ENCODE results near the gene SLC26A5.

The SLC26A5 gene

DNA sequence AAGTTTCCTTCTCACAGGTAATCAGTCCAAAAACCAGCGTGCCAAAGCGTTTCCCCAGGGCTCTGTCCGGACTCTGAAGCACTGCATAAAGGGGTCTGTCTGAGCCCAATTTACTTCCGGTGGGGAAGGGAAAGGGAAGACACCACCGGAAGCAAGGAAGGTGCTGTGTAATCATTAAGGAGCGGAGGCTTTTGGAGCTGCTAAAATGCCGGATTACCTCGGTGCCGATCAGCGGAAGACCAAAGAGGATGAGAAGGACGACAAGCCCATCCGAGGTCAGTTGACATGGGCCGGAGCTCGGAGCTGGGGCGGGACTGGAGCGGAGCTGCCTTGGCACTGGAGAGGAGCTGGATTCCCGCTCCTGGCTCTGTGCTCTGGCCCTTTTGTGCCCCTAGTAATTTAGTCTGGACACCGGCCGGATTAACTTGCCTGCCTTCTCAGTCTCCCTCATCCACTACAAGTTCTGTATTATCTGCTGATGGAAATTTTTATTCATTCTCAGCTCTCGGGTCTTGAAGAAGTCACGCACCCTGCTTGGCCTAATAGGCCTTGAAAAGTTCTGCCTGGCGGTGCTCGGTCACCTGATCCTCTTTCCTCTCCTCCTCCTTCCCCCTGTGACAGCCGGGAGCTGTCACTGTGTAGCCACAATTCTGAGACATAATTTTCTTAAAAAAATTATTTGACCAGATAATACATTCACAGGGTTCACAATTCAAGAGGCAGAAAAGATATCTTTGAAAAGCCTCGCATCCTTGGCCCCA is 98.3 kb downstream of the SLC26A5 start, which contains the start of gene PSMC2:
Gene PSMC2, plus strand, starts transcription at position 137 of the 761 bp plus-strand sequence. Its CDS starts 69 bp downstream, at position 206.
- peak; percentile 90 for DNase-seq (ENCODE audit: low read depth, low spot score)

DNA sequence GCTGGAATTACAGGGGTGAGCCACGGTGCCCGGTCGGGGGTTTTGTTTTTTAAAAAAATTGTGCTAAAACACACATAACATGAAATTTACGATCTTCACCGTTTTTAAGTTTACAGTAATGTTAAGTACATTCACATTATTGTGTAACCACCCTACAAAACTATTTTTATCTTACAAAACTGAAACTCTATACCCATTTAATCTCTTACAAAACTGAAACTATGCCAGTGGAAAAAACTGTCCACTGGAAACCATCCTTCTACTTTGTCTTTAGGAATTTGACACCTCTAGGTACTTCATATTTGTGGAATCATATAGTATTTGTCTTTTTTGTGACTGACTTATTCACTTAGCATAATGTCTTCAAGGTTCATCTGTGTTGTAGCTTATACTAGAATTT is 99.6 kb downstream of the SLC26A5 start:
- no peak for DNase-seq (ENCODE audit: low read depth, low spot score)

DNA sequence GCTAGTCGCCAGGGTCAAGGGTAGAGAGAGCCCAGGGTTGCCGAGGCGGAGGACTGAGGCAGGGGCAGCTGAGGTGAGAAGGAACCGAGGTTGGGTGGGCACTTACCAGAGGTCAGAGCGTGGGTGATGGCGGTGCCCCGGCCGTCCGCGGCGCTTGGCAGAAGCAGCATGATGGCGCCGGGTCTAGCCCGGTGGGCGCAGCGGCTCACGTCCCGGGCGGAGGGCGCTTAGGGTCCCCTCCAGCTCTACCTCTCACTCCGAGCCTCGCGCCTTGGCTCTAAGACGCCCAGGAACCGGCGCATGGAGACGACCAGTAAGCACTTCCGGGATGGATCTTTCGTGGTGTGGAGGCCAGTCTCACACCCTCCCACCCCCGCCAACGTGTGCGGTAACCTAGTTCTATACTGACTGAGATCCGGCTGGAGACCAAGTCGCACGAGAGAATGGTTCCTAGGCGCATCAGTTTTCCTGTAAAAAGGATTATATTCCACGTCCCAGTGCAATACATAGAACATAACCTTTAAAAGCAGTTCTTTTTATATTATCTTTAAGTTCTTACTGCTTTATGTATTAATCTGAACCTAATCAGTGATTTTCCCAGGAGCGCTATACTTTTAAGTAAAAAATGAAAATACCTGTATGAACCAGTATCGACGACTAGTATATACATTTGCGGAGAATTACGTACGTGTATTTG is 101.4 kb downstream of the SLC26A5 start, which contains the start of gene DNAJC2:
Gene DNAJC2, minus strand, starts transcription at position 315 of the 697 bp plus-strand sequence. Its CDS starts 145 bp downstream, at position 170.
- peak; percentile 86 for DNase-seq (ENCODE audit: low read depth, low spot score)

DNA sequence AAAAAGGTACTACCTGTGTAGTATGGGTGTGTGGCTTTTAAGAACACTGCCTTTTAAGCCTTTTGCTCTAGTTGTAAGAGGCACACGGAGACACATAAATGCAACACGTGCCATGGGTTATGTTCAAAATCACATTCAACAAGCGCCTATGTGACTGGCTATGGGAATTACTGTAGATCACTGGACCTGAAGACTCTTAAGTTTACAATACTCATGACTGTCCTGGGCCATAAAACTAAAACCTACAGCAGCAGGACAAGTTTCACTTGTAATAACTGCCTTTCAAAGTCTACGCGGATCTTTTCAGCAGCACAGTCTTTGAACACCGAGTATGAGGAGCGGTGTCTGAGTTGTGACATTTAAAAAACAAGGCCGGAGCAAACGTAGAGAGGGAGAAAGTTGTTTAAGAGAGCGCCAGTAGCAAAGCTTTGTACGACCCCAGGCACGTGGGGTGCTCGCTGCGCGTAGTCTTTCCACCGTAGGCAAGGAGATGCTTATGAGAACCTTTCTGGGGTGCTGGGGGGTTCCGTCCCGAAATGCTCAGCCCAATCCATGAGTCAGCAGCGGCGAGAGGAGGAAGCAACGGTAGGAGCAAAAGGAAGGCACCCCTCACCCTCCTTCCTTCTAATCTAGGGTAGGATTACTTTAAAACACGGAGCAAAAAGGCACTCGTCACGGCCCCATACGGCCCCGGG is 102.1 kb downstream of the SLC26A5 start:
- no peak for DNase-seq (ENCODE audit: low read depth, low spot score)

DNA sequence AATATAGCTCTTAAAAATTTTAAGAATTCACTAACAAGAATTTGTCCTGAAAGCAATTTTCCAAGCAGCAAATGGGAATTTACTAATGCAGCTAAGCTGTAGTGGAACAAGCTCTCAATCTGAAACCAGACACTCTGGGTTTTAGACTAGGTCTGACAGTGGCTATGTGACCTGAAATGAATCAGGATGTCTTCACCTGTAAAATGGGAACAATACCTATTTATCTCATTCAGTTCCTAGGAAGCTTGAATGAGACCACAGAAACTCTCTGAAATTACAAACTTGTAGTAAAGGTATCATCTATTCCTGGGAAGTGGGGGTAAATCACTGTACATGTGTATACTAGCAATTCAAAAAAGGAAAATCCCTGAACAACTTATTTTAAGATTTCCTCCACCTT is 102.7 kb downstream of the SLC26A5 start:
- DNase-seq (ENCODE audit: low read depth, low spot score) = no peak

DNA sequence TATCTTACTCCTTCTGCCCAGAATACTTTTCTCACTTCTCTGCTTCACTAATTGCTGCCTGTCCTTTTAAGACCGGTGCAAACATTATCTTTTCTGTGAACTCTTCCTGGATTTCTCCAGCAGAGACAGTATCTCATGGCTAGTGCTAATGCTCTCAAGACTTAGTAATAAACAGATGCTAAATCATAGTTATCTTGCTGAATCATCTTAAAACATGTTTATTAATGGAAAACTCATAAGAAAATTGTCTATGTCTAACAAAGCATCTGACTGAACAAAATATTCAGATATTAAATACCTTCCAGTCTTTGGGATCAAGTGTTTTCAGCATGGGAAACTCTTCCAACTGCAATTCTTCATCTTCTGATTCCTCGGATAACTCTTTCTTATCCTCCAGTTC is 104.5 kb downstream of the SLC26A5 start:
- no peak for DNase-seq (ENCODE audit: low read depth, low spot score)

DNA sequence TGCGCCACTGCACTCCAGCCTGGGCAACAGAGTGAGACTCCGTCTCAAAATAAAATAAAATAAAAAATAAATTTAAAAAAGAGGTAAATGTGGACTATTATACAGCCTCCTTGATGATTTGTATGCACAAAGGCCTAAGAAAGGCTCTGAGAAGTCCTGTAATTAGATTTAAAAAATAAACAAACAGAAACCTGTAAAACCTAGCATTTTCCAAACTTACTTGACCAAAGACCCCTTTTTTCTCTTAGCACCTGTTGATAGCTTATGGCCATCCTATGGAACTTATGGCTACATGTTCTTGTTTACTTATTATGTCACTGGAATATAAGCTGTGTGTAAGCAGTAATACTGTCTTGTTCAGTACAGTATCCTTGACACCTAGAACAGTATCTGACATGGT is 107.1 kb downstream of the SLC26A5 start:
- DNase-seq (ENCODE audit: low read depth, low spot score) = no peak

DNA sequence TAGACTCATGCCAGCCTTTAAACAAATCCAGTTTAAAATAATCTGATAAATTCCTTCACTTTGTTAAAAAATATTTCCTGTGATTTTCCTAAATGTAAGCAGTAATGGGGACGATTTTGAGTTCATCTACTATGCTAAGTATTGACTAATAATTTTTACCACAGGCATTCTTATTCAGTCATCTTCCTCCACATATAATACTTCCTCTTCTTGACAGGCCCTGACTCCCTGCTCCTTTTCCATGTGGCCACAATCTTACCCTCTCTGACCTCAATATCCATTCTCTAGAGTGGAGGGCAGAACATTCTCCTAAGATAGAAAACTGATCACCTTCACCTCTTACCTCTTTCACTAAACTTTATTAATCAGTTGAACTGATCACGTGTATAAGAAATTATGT is 109.2 kb downstream of the SLC26A5 start:
- DNase-seq (ENCODE audit: low read depth, low spot score) = no peak

DNA sequence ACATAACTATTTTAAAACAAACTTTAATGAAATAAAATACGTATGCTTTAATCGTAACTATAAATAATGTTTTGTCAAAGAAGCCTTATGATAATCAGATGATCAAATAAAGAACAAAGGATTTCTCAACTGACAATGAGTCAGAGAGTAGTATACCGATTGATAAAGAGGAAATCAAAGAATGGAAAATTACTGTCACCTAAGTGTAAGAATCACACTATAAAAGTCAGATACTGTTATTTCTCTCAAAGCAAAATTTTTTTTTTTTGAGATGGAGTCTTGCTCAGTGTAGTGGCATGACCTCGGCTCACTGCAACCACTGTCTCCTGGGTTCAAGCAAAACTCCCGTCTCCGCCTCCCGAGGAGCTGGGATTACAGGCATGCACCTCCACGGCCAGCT is 120.3 kb downstream of the SLC26A5 start:
- DNase-seq (ENCODE audit: low read depth, low spot score) = no peak
